HG03565 (cell line): ENCODE measurements around the gene MYOM3.

Source experiments
- ATAC-seq: cut with Tn5 transposase; IDR thresholded peaks from one replicate; pipeline ENCODE4 v1.9.1; 2021; ENCODE audit warnings: mild to moderate bottlenecking, moderate library complexity; ENCODE audit not compliant: unreplicated experiment

The MYOM3 gene

DNA sequence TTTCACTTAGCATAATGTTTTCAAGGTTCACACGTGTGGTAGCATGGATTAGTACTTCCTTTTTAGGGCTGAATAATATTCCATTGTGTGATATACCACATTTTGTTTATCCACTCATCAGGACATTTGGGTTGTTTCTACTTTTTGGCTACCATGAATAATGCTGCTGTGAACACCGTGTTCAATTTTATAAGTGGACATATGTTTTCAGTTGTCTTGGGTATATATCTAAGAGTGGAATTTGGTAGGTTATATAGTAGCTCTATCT lies 27.2 kb upstream of the MYOM3 start:
- ATAC-seq = no peak

DNA sequence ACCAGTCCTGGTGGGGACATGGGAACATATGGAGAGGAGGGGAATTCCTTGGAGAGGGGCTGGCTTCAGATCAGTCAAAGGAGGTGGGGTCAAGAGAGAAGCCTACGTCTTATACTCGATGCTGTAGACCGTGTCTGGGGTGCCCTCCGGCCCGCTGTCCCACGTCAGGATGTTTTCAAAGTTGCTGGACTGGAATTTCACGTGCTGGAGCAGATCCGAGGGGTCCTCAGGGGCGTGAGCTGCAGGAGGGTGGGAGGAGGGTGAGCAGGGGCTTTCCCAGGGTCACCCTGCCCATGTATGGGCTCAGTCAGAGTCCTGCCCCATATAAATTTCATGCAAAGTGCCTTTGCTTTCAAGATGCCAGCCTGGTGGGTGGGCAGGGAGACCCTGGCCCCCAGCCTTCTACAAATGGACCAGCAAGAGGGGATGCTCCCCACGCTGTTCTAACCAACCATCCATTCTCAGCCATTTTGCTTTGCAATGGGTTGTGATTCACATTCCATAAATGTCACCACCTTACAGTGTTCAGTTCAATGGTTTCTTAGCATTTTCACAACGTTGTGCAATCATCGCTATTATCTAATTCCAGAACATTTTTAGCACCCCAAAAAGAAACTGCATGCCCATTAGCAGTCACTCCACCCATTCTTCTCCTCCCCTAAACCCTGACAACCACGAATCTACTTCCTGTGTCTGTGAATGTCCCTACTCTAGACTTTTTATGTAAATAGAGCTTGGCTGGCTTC lies 26.7 kb upstream of the MYOM3 start:
- ATAC-seq = no peak

DNA sequence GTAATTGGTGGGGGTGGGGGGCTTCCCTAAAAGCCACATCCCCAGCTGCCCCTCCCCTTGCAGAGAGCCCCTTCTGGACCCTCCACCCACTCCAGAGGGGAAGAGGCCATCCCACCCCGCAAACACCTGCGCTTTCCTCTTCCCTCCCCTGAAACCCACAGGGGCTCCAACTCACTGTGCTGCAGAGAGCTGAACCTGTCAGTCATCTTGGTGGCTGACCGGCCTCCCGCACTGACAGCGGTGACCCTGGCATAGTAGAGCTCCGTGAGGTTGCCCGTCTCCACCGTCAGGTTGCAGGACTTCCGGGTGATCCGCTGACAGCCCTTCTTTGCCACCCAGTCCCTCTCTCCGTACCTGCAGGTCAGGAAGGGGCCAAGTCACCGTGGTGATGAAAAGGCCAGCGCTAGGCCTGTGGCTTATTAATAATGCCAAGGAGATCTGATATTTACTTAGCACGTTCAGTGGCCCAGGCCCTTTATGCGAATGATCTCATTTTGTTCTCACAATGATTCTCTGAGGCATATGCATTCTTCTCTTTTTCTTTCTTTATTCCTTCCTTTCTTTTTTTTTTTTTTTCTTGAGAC lies 25.1 kb upstream of the MYOM3 start:
- no peak for ATAC-seq

DNA sequence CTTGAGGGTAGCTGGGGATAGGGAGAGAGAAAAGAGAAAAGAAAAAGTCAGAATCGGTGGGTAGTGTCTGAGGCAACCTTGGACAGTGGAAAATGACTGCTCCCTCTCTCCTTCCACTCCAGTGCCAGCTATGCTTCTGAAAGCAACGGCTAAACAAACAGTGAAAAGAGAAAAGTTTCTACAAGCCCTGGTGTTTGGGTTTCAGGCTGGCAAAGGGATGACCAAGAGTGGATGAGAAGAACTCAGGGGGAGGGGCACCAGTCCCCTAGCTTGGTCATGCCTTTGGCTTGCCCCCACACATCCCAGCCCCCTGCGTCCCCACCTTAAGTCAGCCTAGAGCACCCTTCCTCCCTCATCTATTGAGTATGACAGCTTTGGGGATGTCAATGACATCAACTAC lies 22.4 kb upstream of the MYOM3 start:
- ATAC-seq = no peak

DNA sequence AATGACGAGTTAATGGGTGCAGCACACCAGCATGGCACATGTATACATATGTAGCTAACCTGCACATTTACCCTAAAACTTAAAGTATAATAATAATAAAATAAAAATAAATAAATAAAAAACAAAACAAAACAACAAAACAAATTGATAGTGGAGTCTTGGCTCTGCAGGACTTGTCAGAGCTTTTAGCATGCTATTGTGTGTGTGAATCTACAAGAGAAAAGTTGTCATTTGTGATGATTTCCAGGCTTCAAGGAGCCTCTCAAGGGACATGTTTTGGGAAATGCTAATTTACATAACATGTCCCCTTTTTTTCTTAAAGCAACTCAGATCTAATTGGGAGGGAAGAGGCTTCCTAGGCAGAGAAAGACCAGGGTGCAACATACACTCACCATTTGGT lies 21.9 kb upstream of the MYOM3 start:
- ATAC-seq = no peak

DNA sequence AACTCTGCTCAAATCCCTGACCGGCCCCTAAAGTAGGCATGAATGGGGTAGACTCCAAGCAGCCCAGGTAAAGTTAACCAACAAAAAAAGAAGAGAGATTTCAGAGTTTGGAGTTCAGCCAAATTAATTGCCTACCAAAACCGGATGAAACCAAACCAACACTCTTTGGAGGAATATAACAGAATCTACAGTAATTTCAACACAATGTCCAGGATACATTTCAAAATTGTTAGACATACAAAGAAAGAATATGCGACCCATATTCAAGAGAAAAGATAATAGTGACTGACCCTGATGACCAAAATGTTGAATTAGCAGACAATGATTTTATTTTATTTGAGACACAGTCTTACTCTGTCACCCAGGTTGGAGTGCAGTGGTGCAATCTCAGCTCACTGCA lies 18.4 kb upstream of the MYOM3 start:
- ATAC-seq = no peak

DNA sequence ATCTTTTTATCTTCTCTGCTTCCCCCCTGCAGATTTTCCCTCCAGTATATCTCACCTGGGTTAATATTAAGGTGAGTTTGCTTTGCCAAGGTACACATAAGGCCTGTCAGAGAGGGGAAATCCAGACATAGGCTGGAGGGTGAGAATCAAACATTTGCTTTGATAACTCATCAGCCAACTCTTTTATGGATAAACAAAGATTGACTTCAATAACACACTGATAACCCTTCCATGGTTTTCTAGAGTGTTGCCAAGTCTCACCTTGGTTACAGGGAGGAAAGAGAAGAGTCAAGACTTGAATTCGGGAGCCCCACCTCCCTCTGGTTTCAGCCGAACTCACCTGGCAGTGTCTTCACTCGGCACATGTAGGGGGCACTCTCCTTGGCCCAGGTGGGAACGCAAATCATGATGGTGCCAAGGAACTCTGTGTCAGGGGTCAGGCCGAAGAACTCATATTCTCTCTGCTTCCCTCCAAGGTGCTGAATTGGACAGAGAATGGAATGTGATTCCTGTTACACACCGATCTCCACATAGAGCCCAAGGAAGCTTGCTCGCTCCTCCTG lies 15.9 kb upstream of the MYOM3 start:
- no peak for ATAC-seq

DNA sequence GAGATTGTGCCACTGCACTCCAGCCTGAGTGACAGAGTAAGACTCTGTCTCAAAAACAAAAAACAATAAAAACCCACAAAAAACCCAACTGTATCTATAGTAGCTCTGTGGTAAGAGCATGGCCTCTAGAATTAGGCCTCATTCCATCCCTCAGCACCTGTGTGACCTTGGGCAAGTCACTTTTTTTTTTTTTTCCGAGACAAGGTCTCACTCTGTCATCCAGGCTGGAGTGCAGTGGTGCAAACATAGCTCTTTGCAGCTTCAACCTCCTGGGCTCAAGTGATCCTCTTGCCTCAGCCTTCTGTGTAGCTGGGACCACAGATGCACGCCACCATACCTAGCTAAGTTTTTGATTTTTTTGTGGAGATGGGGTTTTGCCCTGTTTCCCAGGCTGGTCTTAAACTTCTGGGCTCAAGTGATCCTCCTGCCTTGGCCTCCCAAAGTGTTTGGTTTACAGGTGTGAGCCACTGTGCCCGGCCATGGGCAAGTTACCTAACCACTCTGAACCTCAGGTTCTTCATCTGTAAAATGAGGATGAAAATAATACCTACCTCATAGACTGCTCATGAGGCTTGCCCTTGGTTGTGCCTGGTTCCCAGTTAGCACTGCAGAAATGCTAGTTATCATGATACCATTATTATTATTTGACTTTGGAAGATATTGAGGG lies 15.3 kb upstream of the MYOM3 start:
- ATAC-seq = no peak

DNA sequence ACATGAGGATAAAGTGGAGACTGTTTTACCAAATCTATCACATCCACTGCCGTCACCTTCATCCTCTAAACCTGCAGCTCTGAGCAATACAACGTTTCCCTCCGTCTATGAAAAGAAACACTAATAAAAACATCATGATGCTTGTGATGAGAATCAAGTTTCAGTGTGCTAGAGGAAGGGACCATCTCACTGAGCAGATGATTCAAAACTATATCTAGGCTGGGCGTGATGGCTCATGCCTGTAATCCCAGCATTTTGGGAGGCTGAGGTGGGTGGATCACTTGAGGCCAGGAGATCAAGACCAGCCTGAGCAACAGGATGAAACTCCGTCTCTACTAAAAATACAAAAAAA lies 14.7 kb upstream of the MYOM3 start:
- no peak for ATAC-seq

DNA sequence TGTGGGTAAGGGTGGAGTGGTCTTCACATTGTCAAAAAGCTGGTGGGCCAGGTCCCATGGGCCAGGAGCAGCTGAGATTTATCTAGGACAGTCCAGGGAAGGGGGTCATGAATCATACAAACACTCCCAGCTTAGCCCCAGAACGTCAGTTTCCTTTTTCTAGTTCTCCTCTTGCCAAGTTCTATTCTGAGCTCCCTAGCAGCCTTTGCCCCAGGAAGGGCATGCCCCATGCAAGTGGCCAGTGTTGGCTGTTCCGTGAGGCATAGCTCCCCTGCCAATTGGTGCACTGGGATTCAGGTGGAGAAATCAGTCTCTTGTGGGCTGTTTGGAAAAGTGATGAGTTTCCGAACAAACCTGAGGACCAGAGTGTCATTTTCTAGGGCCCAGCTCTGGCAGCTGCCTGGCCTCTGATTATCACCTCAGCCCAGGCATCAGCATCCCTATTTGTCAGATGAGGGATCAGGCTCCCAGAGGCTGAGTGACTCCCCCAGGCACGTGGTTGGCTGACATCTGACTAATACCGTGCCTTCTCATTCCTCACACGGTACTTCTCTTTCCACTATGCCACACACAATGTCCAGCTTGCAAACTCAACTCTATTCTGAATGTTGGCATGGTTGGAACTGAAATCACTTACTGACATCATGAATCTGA lies 14.2 kb upstream of the MYOM3 start:
- ATAC-seq = no peak

DNA sequence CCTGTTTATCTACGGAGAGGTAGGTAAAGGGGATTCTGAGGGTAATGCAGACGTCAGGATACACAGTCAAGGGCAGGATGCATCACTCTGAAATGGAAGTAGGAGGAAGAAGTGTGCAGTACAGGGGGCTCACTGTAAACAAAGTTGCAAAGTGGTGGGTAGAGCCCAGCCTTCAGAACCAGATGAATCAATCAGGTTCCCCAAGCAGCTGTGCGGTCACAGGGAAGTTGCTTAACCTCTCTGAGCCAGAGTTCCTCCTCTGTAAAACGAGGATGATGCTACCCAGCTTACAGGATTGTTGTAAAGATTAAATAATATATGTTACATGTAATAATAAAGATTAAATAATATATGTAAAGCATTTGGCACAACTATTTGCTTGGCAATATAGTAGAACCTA lies 13.5 kb upstream of the MYOM3 start:
- no peak for ATAC-seq

DNA sequence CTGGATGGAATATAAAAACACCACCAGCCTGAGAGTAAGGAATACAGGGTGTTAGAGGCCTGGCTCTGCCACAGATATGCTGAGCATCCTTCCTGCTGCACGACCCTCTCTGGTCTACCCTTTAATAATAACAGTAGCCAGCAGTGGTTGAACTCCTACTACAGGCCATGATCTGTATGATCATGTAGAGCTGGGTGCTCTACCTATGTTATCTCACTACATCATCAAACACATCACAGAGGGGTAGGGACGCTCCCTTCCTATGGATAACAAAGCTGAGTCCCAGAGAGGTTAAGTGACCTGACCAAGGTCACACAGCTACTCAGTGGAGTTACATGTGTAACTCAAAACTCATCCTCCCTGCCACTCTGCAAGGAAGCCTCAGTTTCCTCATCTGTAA lies 13.0 kb upstream of the MYOM3 start:
- no peak for ATAC-seq

DNA sequence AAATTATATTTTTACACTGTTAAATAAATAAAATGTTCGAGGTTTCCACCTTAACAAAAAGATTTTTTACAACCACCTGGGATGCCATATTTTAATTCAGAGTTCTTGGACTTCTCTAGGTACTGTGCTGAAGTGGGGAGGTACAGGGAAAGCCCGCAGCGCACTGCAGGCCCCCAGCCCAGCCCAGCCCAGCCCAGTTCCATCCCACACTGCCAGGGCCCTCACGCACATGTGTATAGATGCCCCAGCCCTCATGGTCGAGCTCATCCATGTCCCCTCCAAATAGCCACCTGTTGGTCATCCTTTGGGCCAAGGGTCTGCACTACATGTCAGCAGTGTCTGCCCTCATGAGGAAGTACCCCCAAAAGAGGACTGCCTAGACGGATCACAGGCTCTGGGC lies 11.7 kb upstream of the MYOM3 start:
- no peak for ATAC-seq

DNA sequence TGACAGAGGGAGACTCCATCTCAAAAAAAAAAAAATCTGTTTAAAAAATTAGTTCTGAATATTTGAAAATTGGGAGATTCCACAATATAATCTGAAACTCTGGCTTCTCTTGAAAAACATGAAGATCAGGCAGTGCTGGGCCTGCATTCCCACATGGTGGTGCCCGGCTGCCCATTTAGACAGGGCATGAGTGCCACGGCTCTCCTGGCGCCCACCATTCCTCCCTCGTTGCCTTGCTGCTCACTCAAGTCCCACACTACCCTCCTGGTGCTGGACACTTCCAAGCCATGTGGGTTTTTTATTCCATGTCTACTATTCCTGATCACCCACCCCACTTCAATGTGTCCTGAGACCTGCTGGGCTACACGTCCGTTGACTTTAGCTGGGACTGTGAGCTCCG lies 10.8 kb upstream of the MYOM3 start:
- no peak for ATAC-seq

DNA sequence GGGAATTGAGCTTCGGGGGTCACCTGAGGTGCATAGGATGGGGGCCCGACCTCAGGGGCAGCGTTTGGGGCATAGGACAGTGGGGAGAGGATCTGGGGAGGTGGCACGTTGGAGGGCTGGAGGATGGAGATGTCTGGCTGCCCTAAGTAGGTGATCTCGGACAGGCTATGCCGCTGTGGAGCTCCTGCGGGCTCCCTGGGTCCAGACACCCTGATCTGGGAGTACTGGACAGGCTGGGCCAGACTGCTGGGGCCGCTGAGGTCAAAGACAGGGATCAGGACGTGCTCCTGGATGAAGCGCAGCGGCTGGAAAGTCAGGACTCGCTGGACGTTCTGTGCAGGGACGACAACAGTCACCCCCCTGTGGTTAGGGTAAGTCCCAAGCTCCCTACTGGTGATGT lies 9.5 kb upstream of the MYOM3 start:
- ATAC-seq = no peak

DNA sequence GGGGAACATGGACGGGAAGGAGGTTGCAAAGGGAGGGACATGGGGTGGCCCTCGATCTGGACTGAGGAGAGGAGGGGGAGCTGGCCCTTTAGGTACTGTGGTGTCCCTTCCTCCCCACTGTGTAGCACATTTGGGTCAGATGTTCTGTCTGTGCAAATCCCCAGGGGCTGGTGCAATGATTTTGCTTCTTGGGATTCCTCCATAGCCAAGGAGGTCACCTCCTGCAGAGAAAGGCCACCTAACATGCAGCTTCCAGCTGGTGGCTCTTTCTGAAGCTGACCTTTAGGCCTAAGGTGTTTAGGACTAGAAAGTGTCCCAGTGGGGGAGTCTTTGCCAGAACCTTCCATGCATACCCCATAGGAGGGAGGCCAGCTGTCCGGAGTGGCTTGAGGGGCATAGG lies 9.0 kb upstream of the MYOM3 start:
- no peak for ATAC-seq

DNA sequence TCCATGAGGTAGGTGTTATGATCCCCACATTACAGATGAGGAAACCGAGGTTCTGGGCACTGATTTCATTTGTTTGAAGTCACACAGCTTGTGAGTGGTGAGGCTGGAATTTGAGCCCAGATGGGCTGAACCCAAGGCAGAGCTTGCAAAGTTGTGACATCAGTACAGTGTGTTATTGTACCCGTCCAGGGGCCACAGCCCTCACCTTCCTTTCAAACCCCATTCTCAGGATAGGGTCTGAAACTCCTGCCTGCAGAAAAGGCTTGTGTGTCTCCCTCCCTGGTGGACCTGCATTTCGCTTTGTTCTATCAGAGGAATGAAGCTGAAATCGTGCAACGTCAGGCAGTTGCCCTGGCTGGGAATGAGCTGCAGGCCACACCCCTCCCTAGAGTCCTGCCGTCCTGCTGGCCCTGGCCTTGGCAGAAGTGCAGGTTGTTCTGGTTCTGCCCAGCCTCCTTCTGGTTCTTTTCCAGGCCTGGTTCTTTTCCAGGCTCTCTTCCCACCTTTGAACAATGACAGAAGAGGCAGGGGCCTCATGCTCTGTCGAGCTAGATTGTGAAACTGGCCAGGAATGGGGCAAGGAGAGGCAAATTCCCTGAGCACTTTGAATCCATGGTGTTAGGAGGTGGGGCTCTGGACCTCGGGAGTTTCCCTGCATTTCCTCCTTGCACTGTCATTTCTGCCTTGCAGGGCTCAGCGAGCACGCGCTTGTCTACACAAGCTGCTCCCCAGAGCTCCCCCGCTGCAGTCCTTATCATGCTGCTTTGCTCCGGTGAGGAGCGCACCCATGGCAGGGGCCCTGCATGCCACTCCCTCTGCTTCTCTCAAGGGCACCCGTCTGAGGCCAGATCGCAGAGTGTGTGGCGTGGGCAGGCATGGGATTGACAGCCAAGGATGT lies 8.2 kb upstream of the MYOM3 start:
- no peak for ATAC-seq

DNA sequence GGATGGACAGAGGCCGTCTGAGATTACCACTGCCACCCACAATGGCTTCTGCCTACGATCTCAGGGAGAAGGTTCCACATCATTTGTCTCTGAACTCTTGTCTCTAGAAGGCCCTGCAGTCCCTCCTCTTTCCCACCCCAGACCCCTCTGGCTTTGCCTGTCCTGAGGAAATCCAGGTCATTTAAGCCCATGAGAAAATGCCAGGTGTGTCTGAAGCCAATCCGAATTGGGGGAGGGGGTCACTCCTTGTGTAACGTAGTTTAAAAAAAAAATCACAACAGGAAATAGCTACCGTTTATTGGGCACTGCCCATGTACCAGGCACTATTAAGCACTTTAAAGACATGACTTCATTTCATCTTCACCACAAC lies 7.5 kb upstream of the MYOM3 start:
- ATAC-seq = no peak

DNA sequence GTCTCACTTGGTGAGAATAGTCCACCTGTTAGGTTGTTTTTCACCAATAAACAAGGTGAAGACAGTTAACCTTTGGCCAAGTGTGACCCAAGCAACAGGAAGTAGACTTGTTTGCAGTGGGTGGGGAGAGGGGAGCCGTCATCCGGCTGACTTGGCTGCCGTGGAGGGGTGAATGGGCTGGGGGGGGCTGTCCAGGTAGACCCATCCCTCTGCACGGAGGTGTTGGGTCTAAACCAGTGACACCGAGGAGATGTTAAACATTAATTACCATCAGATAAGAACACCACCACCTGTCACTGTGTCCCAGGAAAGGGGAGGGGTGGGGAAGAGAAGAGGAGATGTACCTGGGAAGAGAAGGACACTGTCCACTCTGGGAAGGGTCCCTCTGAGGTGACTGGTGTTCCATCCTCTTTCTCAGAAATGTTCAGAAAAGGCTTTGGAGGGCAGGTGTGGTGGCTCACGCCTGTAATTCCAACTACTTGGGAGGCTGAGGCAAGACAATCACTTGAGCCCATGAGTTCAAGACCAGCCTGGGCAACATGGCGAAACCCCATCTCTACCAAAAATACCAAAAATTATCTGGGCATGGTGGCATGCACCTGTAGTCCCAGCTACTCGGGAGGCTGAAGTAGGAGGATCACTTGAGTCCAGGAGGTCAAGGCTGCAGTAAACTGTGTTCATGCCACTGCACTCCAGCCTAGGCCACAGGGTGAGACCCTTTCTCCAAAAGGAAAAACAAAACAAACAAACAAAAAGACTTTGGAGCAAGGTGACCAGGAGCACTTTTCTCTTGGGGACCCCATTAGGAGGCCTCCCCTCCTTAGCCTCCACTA lies 6.7 kb upstream of the MYOM3 start:
- ATAC-seq = no peak

DNA sequence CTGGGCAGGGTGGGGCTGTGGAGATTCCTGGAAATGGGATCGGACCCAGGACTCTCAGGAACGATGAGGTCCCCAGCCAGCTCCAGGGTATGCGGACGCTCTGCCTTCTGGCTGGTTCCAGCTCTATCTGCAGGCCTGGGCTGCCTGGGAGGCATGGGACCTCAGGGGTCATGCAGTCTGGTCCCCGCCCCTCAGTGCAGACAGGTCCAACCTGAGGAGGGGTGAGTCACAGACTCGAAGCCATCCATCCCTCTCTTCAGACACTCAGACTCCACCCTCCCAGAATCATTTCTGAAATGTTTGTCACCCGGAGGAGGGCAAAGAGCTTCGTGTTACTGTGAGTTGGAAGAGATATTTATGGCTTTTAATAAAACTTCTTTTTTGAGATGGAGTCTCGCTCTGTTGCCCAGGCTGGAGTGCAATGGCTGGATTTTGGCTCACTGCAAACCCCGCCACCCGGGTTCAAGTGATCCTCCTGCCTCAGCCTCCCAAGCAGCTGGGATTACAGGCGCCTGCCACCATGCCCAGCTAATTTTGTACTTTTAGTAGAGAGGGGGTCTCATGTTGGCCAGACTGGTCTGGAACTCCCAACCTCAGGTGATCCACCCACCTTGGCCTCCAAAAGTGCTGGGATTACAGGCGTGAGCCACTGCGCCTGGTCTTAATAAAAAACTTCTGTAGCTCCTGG lies 5.9 kb upstream of the MYOM3 start:
- no peak for ATAC-seq
